ENCODE data around the gene PEAR1.

The PEAR1 gene

GRCh38 chr1:156953571-156953970 lies 60.1 kb downstream of the PEAR1 start:
- TF ChIP-seq TEAD4 (IDR thresholded peaks at IDR 0.05) (no peak), TCF12 (IDR thresholded peaks at IDR 0.05; ENCODE audit: low read depth) (no peak)

- TF ChIP-seq FOXM1 (IDR thresholded peaks at IDR 0.05; ENCODE audit: borderline replicate concordance, low read depth), result no peak
- no peak for TF ChIP-seq ZBTB7A (IDR thresholded peaks at IDR 0.05; ENCODE audit: low read depth)
- TF ChIP-seq USF1 (IDR thresholded peaks at IDR 0.05), result no peak
- TF ChIP-seq REST (IDR thresholded peaks at IDR 0.05; ENCODE audit: low read depth), result no peak
- no peak for TF ChIP-seq CEBPB (IDR thresholded peaks at IDR 0.05)
Measured at GRCh38 chr1:156956333-156956732, 62.8 kb downstream of the PEAR1 start.

GRCh38 chr1:156957634-156958033 lies 64.1 kb downstream of the PEAR1 start:
- no peak for TF ChIP-seq ZBTB7A (IDR thresholded peaks at IDR 0.05; ENCODE audit: low read depth)
- no peak for TF ChIP-seq EP300 (IDR thresholded peaks at IDR 0.05; ENCODE audit: borderline replicate concordance)
- TF ChIP-seq NFIC (IDR thresholded peaks at IDR 0.05), result no peak

GRCh38 chr1:156958247-156958714 lies 64.8 kb downstream of the PEAR1 start:
- TF ChIP-seq USF1 (IDR thresholded peaks at IDR 0.05) (no peak), CREB1 (IDR thresholded peaks at IDR 0.05; ENCODE audit: low read depth) (no peak), FOXM1 (IDR thresholded peaks at IDR 0.05; ENCODE audit: borderline replicate concordance, low read depth) (no peak), TEAD4 (IDR thresholded peaks at IDR 0.05) (no peak), ZBTB7A (IDR thresholded peaks at IDR 0.05; ENCODE audit: low read depth) (no peak), TAF1 (IDR thresholded peaks at IDR 0.05; ENCODE audit: low read depth) (no peak), RAD21 (IDR thresholded peaks at IDR 0.05; ENCODE audit: low read depth) (no peak), TCF12 (IDR thresholded peaks at IDR 0.05; ENCODE audit: low read depth) (no peak), MAX (IDR thresholded peaks at IDR 0.05) (no peak), EGR1 (IDR thresholded peaks at IDR 0.05) (no peak), EP300 (IDR thresholded peaks at IDR 0.05; ENCODE audit: borderline replicate concordance) (no peak)

GRCh38 chr1:156959414-156959813 lies 65.9 kb downstream of the PEAR1 start:
- TF ChIP-seq RAD21 (IDR thresholded peaks at IDR 0.05; ENCODE audit: low read depth) (no peak), ZBTB7A (IDR thresholded peaks at IDR 0.05; ENCODE audit: low read depth) (no peak), CREB1 (IDR thresholded peaks at IDR 0.05; ENCODE audit: low read depth) (no peak), USF1 (IDR thresholded peaks at IDR 0.05) (no peak), TAF1 (IDR thresholded peaks at IDR 0.05; ENCODE audit: low read depth) (no peak), CEBPB (IDR thresholded peaks at IDR 0.05) (no peak), EGR1 (IDR thresholded peaks at IDR 0.05) (no peak), YY1 (IDR thresholded peaks at IDR 0.05; ENCODE audit: low read depth) (no peak), EP300 (IDR thresholded peaks at IDR 0.05; ENCODE audit: borderline replicate concordance) (no peak), TCF12 (IDR thresholded peaks at IDR 0.05; ENCODE audit: low read depth) (no peak), MAX (IDR thresholded peaks at IDR 0.05) (no peak), NFIC (IDR thresholded peaks at IDR 0.05) (no peak), FOXM1 (IDR thresholded peaks at IDR 0.05; ENCODE audit: borderline replicate concordance, low read depth) (no peak), TEAD4 (IDR thresholded peaks at IDR 0.05) (no peak), REST (IDR thresholded peaks at IDR 0.05; ENCODE audit: low read depth) (no peak)

- TF ChIP-seq EP300 (IDR thresholded peaks at IDR 0.05; ENCODE audit: borderline replicate concordance), result no peak
- no peak for TF ChIP-seq TEAD4 (IDR thresholded peaks at IDR 0.05)
- TF ChIP-seq MAX (IDR thresholded peaks at IDR 0.05), result no peak
- no peak for TF ChIP-seq NFIC (IDR thresholded peaks at IDR 0.05)
Measured at GRCh38 chr1:156959925-156960324, 66.4 kb downstream of the PEAR1 start.
